Activated naive CD4-positive, alpha-beta T cell treated with Interleukin-2 at 50 U/mL for 16 hours (primary cell): ENCODE measurements around the gene PNMT.

Experiments
- DNase-seq: peaks from one replicate; pipeline ENCODE4 v3.0.0-alpha.2; 2020

The PNMT gene

GRCh38 chr17:39658346-39658745 lies 9.9 kb upstream of the PNMT start:
- DNase-seq: no peak

- no peak for DNase-seq
These were observed 9.5 kb upstream of the PNMT start for GRCh38 chr17:39658760-39659159.

GRCh38 chr17:39659279-39660010 lies 8.8 kb upstream of the PNMT start:
- no peak for DNase-seq

- DNase-seq: no peak
These were observed 8.3 kb upstream of the PNMT start for GRCh38 chr17:39660011-39660360.

- DNase-seq: no peak
These were observed 7.6 kb upstream of the PNMT start for GRCh38 chr17:39660397-39661385.

- DNase-seq: no peak
These were observed 6.3 kb upstream of the PNMT start for GRCh38 chr17:39661744-39662541.

- no peak for DNase-seq
These were observed 5.5 kb upstream of the PNMT start for GRCh38 chr17:39662551-39663339.

GRCh38 chr17:39663340-39663687 lies 4.9 kb upstream of the PNMT start:
- no peak for DNase-seq

- DNase-seq: no peak
These were observed 4.3 kb upstream of the PNMT start for GRCh38 chr17:39663688-39664580.

GRCh38 chr17:39664581-39665561 lies 3.4 kb upstream of the PNMT start, which contains the start of gene TCAP:
TSS of gene TCAP (plus strand) at chr17:39665349. CDS start at chr17:39665360, 11 bp downstream.
- no peak for DNase-seq

- DNase-seq: no peak
These were observed 2.5 kb upstream of the PNMT start for GRCh38 chr17:39665642-39666224.

GRCh38 chr17:39666231-39666600 lies 2.0 kb upstream of the PNMT start:
- DNase-seq: no peak

- no peak for DNase-seq
These were observed 1.5 kb upstream of the PNMT start for GRCh38 chr17:39666601-39667261.

- DNase-seq: no peak
These were observed 850 bp upstream of the PNMT start for GRCh38 chr17:39667262-39667944.

- DNase-seq: no peak
These were observed 1.9 kb downstream of the PNMT start for GRCh38 chr17:39669897-39670735.

- DNase-seq: no peak
These were observed 2.5 kb downstream of the PNMT start for GRCh38 chr17:39670746-39671145.
